ENCODE data around the gene CIB2.

DNA sequence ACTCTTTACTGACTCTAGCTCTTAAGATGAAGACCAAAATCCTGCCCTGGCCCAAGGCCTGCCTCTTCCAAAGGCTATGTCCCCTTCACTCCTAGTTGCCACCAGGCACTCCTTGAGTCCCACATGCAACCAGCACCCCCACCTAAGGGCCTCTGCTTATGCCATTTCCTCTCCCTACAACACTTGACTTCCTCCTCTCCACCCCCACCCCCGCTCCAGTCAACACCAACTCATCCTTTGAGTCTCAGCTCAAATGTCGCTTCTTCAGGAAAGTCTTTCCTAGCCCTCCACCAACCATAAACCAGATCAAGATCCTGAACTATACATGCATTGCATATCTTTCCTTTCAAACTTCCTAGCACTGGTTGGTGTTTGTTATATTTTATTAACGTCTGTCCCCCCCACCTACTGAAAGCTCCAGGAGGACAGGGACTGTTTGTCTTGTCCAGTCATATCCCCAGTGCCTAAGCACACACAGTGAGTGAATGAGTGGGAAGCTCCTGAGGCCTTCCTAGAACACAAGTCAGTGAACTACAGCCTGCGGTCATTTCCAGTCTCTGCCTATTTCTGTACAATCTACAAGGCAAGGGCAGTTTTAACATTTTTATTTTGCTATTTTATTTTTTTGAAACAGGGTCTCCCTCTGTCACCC is 61.1 kb downstream of the CIB2 start:
- TF ChIP-seq, protein P1, sequence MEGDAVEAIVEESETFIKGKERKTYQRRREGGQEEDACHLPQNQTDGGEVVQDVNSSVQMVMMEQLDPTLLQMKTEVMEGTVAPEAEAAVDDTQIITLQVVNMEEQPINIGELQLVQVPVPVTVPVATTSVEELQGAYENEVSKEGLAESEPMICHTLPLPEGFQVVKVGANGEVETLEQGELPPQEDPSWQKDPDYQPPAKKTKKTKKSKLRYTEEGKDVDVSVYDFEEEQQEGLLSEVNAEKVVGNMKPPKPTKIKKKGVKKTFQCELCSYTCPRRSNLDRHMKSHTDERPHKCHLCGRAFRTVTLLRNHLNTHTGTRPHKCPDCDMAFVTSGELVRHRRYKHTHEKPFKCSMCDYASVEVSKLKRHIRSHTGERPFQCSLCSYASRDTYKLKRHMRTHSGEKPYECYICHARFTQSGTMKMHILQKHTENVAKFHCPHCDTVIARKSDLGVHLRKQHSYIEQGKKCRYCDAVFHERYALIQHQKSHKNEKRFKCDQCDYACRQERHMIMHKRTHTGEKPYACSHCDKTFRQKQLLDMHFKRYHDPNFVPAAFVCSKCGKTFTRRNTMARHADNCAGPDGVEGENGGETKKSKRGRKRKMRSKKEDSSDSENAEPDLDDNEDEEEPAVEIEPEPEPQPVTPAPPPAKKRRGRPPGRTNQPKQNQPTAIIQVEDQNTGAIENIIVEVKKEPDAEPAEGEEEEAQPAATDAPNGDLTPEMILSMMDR (IDR thresholded peaks at IDR 0.05): no peak
- no peak for TF ChIP-seq POLR2A (IDR thresholded peaks at IDR 0.05)
- TF ChIP-seq EP300 (IDR thresholded peaks at IDR 0.05): no peak
